Stomach (tissue), 4 donors: ENCODE data around the gene SCNM1.

Experiments
- CTCF ChIP-seq, 7 experiments: fragments of 450-650 bp in 4 of 7; fragments of 200-600 bp in 3 of 7; sonication (generic) in 3 of 7; IDR thresholded peaks; one replicate each; pipeline ENCODE4 v1.5.1; 2016 to 2019; ENCODE audit warnings: antibody characterized with exemption in 7 of 7, control low read depth in 2 of 7, mild to moderate bottlenecking in 1 of 7
- POLR2AphosphoS5 ChIP-seq, 3 donors: sonication (generic); formaldehyde crosslinking; IDR thresholded peaks; one replicate each; pipeline ENCODE4 v1.6.1; 2016; ENCODE audit warnings: antibody characterized with exemption in 3 of 3

- TF ChIP-seq POLR2AphosphoS5 (IDR thresholded peaks at IDR 0.05) = no peak
- TF ChIP-seq CTCF (IDR thresholded peaks at IDR 0.05) = no peak
Measured at GRCh38 chr1:151146072-151146411, 19.9 kb upstream of the SCNM1 start.
